GM23338 (cell line): ENCODE data around the gene STXBP5. TPM values are rescaled to one million over a fixed set of nuclear protein-coding genes. Genes with fewer than 3 reads are reported as not detected.

Source experiments
- ATAC-seq: fragments of 200-7000 bp; cut with Tn5 transposase; 3 replicates; pipeline ENCODE4 v1.9.1; 2020
- DNase-seq: peaks from one replicate; pipeline ENCODE4 v3.0.0-alpha.2; 2015; ENCODE audit warnings: low spot score
- H2AFZ ChIP-seq: fragments of 200-600 bp; sonication (generic); 2 replicates; pipeline ENCODE4 v1.8.0; 2016; ENCODE audit warnings: antibody characterized with exemption, mild to moderate bottlenecking, moderate library complexity
- H3F3A ChIP-seq: fragments of 200-600 bp; sonication (generic); replicated peaks from 2 replicates; pipeline ENCODE4 v1.8.0; 2017; ENCODE audit warnings: antibody characterized with exemption, mixed run types, low read depth
- H3K27ac ChIP-seq: fragments of 200-600 bp; sonication (generic); 2 replicates; pipeline ENCODE4 v1.6.1; 2016; ENCODE audit warnings: low read depth
- H3K27me3 ChIP-seq: fragments of 200-600 bp; sonication (generic); 2 replicates; pipeline ENCODE4 v1.8.0; 2016; ENCODE audit warnings: mild to moderate bottlenecking, mixed run types, moderate library complexity; ENCODE audit not compliant: insufficient read depth
- H3K36me3 ChIP-seq: fragments of 200-600 bp; sonication (generic); 2 replicates; pipeline ENCODE4 v1.8.0; 2016; ENCODE audit warnings: mild to moderate bottlenecking; ENCODE audit not compliant: insufficient read depth
- H3K4me1 ChIP-seq: fragments of 200-600 bp; sonication (generic); 2 replicates; pipeline ENCODE4 v1.8.0; 2016; ENCODE audit warnings: mild to moderate bottlenecking, moderate library complexity; ENCODE audit not compliant: insufficient read depth
- H3K4me2 ChIP-seq: fragments of 200-600 bp; sonication (generic); 2 replicates; pipeline ENCODE4 v1.7.1; 2017; ENCODE audit warnings: mixed run types
- H3K4me3 ChIP-seq: fragments of 200-600 bp; sonication (generic); 2 replicates; pipeline ENCODE4 v1.6.1; 2016; ENCODE audit warnings: mixed run types
- H3K79me2 ChIP-seq: fragments of 200-600 bp; sonication (generic); replicated peaks from 2 replicates; pipeline ENCODE4 v1.8.0; 2017; ENCODE audit warnings: mild to moderate bottlenecking; ENCODE audit not compliant: insufficient read depth
- H3K9me2 ChIP-seq: fragments of 200-600 bp; sonication (generic); 2 replicates; pipeline ENCODE4 v1.8.0; 2017; ENCODE audit not compliant: insufficient read depth
- H4K20me1 ChIP-seq: fragments of 200-600 bp; sonication (generic); replicated peaks from 2 replicates; pipeline ENCODE4 v1.8.0; 2017; ENCODE audit warnings: mild to moderate bottlenecking; ENCODE audit not compliant: insufficient read depth
- H3K27ac Mint-ChIP-seq: 2 replicates; pipeline ENCODE4 v1.8.0; 2020; ENCODE audit warnings: inconsistent platforms, mild to moderate bottlenecking, moderate library complexity, mixed read lengths
- H3K27me3 Mint-ChIP-seq: 3 replicates; pipeline ENCODE4 v1.8.0; 2022; ENCODE audit warnings: low read depth, mild to moderate bottlenecking, moderate library complexity, mixed read lengths, inconsistent platforms; ENCODE audit not compliant: insufficient read depth, poor library complexity
- H3K36me3 Mint-ChIP-seq: 3 replicates; pipeline ENCODE4 v1.8.0; 2021; ENCODE audit warnings: low read depth, mild to moderate bottlenecking, inconsistent platforms, moderate library complexity, mixed read lengths
- H3K4me1 Mint-ChIP-seq: 3 replicates; pipeline ENCODE4 v1.8.0; 2020; ENCODE audit warnings: mild to moderate bottlenecking, inconsistent platforms, mixed read lengths
- H3K4me3 Mint-ChIP-seq: 3 replicates; pipeline ENCODE4 v1.8.0; 2021; ENCODE audit warnings: moderate library complexity, mild to moderate bottlenecking, inconsistent platforms, mixed read lengths
- H3K9me3 Mint-ChIP-seq: 3 replicates; pipeline ENCODE4 v1.8.0; 2020; ENCODE audit warnings: moderate library complexity, mild to moderate bottlenecking, inconsistent platforms, mixed read lengths
- EZH2 ChIP-seq: fragments of 200-600 bp; sonication (generic); IDR thresholded peaks from one replicate; pipeline ENCODE4 v1.8.0; 2017; ENCODE audit warnings: antibody characterized with exemption, mild to moderate bottlenecking, low read depth; ENCODE audit not compliant: unreplicated experiment
- EZH2phosphoT487 ChIP-seq: fragments of 200-600 bp; sonication (generic); IDR thresholded peaks from one replicate; pipeline ENCODE4 v1.8.1; 2018; ENCODE audit warnings: antibody characterized with exemption; ENCODE audit not compliant: unreplicated experiment
- JUNB ChIP-seq: IDR thresholded peaks from one replicate; pipeline ENCODE4 v1.6.1; 2016; ENCODE audit warnings: antibody characterized with exemption; ENCODE audit not compliant: unreplicated experiment
- NANOG ChIP-seq: IDR thresholded peaks from 2 replicates; pipeline ENCODE4 v1.6.1; 2016; ENCODE audit warnings: antibody characterized with exemption, borderline replicate concordance
- POLR2AphosphoS5 ChIP-seq: IDR thresholded peaks from 2 replicates; pipeline ENCODE4 v1.6.1; 2016; ENCODE audit warnings: antibody characterized with exemption, low read depth
- REST ChIP-seq: IDR thresholded peaks from one replicate; pipeline ENCODE4 v1.6.1; 2018; ENCODE audit warnings: antibody characterized with exemption; ENCODE audit not compliant: unreplicated experiment
- STAT1 ChIP-seq: IDR thresholded peaks from one replicate; pipeline ENCODE4 v1.6.1; 2016; ENCODE audit warnings: antibody characterized with exemption; ENCODE audit not compliant: unreplicated experiment
- ZNF114 ChIP-seq: fragments of 250-450 bp; sonication (Bioruptor Pico); IDR thresholded peaks from 2 replicates; pipeline ENCODE4 v1.5.0; 2020; ENCODE audit warnings: mild to moderate bottlenecking, moderate library complexity
- ZNF331 ChIP-seq: fragments of 250-450 bp; sonication (Bioruptor Pico); IDR thresholded peaks from 2 replicates; pipeline ENCODE4 v1.5.0; 2020; ENCODE audit warnings: low read depth, mild to moderate bottlenecking, moderate library complexity
- polyA plus RNA-seq: library from polyadenylated mRNA; unstranded; fragments of >200 nt; fragmentation: Nextera tagmentation; extraction: Ambion mirVana; gene quantifications from 2 replicates; pipeline ENCODE4 v1.2.1, GENCODE V29; 2016
- total RNA-seq: library from RNA; depleted of rRNA; stranded (reverse); fragments of >200 nt; shearing (Covaris generic); gene quantifications from 2 replicates; pipeline ENCODE4 v1.2.3, GENCODE V29; 2014
- TF ChIP-seq, protein P1 (sequence below): fragments of 250-450 bp; sonication (Bioruptor Pico); IDR thresholded peaks from 2 replicates; pipeline ENCODE4 v1.5.0; 2020; ENCODE audit warnings: mild to moderate bottlenecking, moderate library complexity
- TF ChIP-seq, protein P2 (sequence below), 2 experiments: fragments of 200-600 bp in 1 of 2; sonication (generic) in 1 of 2; conservative IDR thresholded peaks; 2 replicates each; pipeline versions ENCODE4 v1.5.1 to v1.6.1; 2016 to 2017; ENCODE audit warnings: antibody characterized with exemption in 2 of 2, low read depth in 2 of 2, mild to moderate bottlenecking in 2 of 2, moderate library complexity in 1 of 2

The STXBP5 gene
- total and polyA plus RNA-seq, 2 experiments from 2014 or later: 3.9 to 17.8 TPM

- TF ChIP-seq, protein P1, sequence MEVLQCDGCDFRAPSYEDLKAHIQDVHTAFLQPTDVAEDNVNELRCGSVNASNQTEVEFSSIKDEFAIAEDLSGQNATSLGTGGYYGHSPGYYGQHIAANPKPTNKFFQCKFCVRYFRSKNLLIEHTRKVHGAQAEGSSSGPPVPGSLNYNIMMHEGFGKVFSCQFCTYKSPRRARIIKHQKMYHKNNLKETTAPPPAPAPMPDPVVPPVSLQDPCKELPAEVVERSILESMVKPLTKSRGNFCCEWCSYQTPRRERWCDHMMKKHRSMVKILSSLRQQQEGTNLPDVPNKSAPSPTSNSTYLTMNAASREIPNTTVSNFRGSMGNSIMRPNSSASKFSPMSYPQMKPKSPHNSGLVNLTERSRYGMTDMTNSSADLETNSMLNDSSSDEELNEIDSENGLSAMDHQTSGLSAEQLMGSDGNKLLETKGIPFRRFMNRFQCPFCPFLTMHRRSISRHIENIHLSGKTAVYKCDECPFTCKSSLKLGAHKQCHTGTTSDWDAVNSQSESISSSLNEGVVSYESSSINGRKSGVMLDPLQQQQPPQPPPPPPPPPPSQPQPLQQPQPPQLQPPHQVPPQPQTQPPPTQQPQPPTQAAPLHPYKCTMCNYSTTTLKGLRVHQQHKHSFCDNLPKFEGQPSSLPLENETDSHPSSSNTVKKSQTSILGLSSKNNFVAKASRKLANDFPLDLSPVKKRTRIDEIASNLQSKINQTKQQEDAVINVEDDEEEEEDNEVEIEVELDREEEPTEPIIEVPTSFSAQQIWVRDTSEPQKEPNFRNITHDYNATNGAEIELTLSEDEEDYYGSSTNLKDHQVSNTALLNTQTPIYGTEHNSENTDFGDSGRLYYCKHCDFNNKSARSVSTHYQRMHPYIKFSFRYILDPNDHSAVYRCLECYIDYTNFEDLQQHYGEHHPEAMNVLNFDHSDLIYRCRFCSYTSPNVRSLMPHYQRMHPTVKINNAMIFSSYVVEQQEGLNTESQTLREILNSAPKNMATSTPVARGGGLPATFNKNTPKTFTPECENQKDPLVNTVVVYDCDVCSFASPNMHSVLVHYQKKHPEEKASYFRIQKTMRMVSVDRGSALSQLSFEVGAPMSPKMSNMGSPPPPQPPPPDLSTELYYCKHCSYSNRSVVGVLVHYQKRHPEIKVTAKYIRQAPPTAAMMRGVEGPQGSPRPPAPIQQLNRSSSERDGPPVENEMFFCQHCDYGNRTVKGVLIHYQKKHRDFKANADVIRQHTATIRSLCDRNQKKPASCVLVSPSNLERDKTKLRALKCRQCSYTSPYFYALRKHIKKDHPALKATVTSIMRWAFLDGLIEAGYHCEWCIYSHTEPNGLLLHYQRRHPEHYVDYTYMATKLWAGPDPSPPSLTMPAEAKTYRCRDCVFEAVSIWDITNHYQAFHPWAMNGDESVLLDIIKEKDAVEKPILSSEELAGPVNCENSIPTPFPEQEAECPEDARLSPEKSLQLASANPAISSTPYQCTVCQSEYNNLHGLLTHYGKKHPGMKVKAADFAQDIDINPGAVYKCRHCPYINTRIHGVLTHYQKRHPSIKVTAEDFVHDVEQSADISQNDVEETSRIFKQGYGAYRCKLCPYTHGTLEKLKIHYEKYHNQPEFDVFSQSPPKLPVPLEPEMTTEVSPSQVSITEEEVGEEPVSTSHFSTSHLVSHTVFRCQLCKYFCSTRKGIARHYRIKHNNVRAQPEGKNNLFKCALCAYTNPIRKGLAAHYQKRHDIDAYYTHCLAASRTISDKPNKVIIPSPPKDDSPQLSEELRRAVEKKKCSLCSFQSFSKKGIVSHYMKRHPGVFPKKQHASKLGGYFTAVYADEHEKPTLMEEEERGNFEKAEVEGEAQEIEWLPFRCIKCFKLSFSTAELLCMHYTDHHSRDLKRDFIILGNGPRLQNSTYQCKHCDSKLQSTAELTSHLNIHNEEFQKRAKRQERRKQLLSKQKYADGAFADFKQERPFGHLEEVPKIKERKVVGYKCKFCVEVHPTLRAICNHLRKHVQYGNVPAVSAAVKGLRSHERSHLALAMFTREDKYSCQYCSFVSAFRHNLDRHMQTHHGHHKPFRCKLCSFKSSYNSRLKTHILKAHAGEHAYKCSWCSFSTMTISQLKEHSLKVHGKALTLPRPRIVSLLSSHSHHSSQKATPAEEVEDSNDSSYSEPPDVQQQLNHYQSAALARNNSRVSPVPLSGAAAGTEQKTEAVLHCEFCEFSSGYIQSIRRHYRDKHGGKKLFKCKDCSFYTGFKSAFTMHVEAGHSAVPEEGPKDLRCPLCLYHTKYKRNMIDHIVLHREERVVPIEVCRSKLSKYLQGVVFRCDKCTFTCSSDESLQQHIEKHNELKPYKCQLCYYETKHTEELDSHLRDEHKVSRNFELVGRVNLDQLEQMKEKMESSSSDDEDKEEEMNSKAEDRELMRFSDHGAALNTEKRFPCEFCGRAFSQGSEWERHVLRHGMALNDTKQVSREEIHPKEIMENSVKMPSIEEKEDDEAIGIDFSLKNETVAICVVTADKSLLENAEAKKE (CRISPR knock-in tag): no peak
- TF ChIP-seq STAT1 (no peak), EZH2phosphoT487 (no peak), ZNF331 (no peak), ZNF114 (CRISPR knock-in tag) (no peak)
Measured at GRCh38 chr6:147213772-147214171, 9.6 kb downstream of the STXBP5 start (continued).

GRCh38 chr6:147214248-147215227 lies 10.3 kb downstream of the STXBP5 start:
- Histone ChIP-seq H3F3A (no peaks in the 10 kb centered on the region), H3K27ac (no peak overlapping the region), H3K4me1 (no peaks in the 10 kb centered on the region), H4K20me1 (no peaks in the 10 kb centered on the region), H2AFZ (no peak overlapping the region), H3K27me3 (no peaks in the 10 kb centered on the region), H3K36me3 (no peaks in the 10 kb centered on the region), H3K9me2 (no peaks in the 10 kb centered on the region), H3K79me2 (peaks cover 13% of the 10 kb centered on the region), H3K4me2 (no peak overlapping the region), H3K4me3 (no peak overlapping the region)
- Mint-ChIP-seq H3K27ac (no peak overlapping the region), H3K4me3 (no peak overlapping the region), H3K9me3 (no peaks in the 10 kb centered on the region), H3K4me1 (no peaks in the 10 kb centered on the region), H3K27me3 (no peaks in the 10 kb centered on the region), H3K36me3 (no peaks in the 10 kb centered on the region)
- DNase-seq: no peak
- ATAC-seq: no peak
- TF ChIP-seq ZNF331 (no peak), NANOG (no peak), JUNB (no peak), POLR2AphosphoS5 (no peak), EZH2 (no peak), REST (no peak), ZNF114 (CRISPR knock-in tag) (no peak), STAT1 (no peak)
- TF ChIP-seq, protein P2, sequence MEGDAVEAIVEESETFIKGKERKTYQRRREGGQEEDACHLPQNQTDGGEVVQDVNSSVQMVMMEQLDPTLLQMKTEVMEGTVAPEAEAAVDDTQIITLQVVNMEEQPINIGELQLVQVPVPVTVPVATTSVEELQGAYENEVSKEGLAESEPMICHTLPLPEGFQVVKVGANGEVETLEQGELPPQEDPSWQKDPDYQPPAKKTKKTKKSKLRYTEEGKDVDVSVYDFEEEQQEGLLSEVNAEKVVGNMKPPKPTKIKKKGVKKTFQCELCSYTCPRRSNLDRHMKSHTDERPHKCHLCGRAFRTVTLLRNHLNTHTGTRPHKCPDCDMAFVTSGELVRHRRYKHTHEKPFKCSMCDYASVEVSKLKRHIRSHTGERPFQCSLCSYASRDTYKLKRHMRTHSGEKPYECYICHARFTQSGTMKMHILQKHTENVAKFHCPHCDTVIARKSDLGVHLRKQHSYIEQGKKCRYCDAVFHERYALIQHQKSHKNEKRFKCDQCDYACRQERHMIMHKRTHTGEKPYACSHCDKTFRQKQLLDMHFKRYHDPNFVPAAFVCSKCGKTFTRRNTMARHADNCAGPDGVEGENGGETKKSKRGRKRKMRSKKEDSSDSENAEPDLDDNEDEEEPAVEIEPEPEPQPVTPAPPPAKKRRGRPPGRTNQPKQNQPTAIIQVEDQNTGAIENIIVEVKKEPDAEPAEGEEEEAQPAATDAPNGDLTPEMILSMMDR (conservative IDR thresholded peaks at IDR 0.05; ENCODE audit: low read depth in 2 of 2): no peak
